GM10266 (cell line): Measurements from ENCODE around the gene POLR3B.

ENCODE experiments used
- DNase-seq: peaks from one replicate; pipeline ENCODE4 v3.0.0; 2012; ENCODE audit errors: extremely low spot score
- TF ChIP-seq, protein P1 (sequence below): IDR thresholded peaks from 2 replicates; pipeline ENCODE4 v1.5.1; 2012; ENCODE audit warnings: mild to moderate bottlenecking, low read depth; ENCODE audit not compliant: control insufficient read depth, insufficient read depth; ENCODE audit errors: missing control alignments

Gene POLR3B

GRCh38 chr12:106359646-106360399 lies 2.3 kb downstream of the POLR3B start:
- DNase-seq: no peak
- TF ChIP-seq, protein P1, sequence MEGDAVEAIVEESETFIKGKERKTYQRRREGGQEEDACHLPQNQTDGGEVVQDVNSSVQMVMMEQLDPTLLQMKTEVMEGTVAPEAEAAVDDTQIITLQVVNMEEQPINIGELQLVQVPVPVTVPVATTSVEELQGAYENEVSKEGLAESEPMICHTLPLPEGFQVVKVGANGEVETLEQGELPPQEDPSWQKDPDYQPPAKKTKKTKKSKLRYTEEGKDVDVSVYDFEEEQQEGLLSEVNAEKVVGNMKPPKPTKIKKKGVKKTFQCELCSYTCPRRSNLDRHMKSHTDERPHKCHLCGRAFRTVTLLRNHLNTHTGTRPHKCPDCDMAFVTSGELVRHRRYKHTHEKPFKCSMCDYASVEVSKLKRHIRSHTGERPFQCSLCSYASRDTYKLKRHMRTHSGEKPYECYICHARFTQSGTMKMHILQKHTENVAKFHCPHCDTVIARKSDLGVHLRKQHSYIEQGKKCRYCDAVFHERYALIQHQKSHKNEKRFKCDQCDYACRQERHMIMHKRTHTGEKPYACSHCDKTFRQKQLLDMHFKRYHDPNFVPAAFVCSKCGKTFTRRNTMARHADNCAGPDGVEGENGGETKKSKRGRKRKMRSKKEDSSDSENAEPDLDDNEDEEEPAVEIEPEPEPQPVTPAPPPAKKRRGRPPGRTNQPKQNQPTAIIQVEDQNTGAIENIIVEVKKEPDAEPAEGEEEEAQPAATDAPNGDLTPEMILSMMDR: no peak

DNA sequence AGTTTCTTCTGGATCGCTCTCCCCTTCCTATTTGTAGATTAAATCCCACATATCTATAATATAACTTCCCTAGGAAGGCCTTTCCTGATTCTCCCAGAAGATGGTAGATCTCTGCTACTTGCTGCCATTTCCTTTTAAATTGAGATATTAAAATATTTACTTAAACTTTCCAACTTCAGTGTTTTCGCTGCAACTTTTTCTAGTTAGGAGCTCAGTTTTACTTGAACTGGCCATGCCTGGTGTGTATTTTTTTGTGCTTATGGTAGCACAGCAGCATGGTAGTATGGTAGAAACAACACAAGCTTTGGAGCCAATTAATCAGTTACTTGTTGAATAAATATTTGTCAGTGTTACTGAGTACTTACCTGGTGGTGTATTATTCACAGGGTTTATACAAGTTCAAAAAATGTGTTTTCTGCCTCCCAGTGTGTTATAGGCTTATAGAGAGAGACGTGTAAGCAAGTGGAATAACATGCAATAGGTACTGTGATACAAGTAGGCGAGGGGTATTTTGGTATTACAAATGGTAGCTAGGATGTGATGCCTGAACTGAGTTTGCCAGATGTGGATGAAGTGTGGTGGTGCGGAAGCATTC lies 2.9 kb downstream of the POLR3B start:
- TF ChIP-seq, protein P1: no peak
- DNase-seq: no peak

GRCh38 chr12:106362971-106363370 lies 5.4 kb downstream of the POLR3B start:
- DNase-seq: no peak
- TF ChIP-seq, protein P1: no peak

DNA sequence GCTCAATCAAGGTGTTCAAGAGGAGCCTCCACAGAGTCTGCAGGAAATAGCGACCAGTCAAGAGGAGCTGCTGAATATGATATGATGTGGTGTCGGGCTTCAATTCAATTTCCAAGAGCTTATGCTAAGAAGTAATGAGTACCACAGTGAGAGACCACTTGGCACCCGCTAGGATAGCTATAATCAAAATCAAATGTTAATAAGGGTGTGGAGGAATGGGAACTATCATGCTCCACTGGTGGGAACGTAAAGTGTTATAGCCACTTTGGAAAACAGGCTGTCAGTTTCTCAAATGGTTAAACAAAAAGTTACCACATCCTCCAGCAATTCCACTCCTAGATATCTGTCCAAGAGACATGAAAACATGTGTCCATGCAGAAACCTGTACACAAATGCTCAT lies 6.7 kb downstream of the POLR3B start:
- no peak for DNase-seq
- TF ChIP-seq, protein P1: no peak

GRCh38 chr12:106369624-106370346 lies 12.2 kb downstream of the POLR3B start:
- no peak for DNase-seq
- TF ChIP-seq, protein P1: no peak

- TF ChIP-seq, protein P1: no peak
- no peak for DNase-seq
Measured at GRCh38 chr12:106378788-106379187, 21.2 kb downstream of the POLR3B start.
